Measurements from ENCODE around the gene ADAT1. TPM values are rescaled to one million over a fixed set of nuclear protein-coding genes. Genes with fewer than 3 reads are reported as not detected.

Gene ADAT1
- total and polyA plus RNA-seq, 2 of the 8 experiments (the other 6 are each of a cell fraction or from before 2014, with no cell fraction given): 30.7 to 44.7 TPM

- Histone ChIP-seq H3K79me2 (ENCODE audit: control insufficient read depth in 1 of 2, insufficient read depth in 2 of 2, low read length in 2 of 2) (no peaks in the 10 kb centered on the region), H2BK20ac (ENCODE audit: low read length) (no peak overlapping the region), H4K5ac (ENCODE audit: insufficient read length, low read depth, low read length) (no peak overlapping the region), H2AFZ (ENCODE audit: low read length) (no peak overlapping the region), H3K4me3 (ENCODE audit: extremely low read depth in 1 of 4, insufficient read depth in 2 of 4, low read depth in 3 of 4, low read length in 4 of 4) (no peak overlapping the region), H3K36me3 (ENCODE audit: control insufficient read depth in 2 of 4, insufficient read depth in 4 of 4, low read length in 3 of 4) (no peaks in the 10 kb centered on the region; a peak in 1 of 8 replicates), H2BK5ac (ENCODE audit: low read depth, low read length) (no peak overlapping the region), H3K27me3 (replicated peaks in 1 of 4; ENCODE audit: control insufficient read depth in 3 of 4, extremely low read depth in 1 of 4, insufficient read depth in 3 of 4, low read length in 3 of 4) (no peaks in the 10 kb centered on the region), H3K4me1 (replicated peaks in 1 of 4; ENCODE audit: control insufficient read depth in 3 of 4, insufficient read depth in 4 of 4, low read length in 3 of 4) (peaks cover 2 to 11% (median 8%) of the 10 kb centered on the region in 4 experiments; a peak in 6 of 7 replicates), H3K27ac (ENCODE audit: low read depth, low read length) (no peak overlapping the region), H3K23me2 (ENCODE audit: low read depth, low read length) (no peaks in the 10 kb centered on the region), H4K8ac (ENCODE audit: extremely low read depth, insufficient read depth, low read length) (no peak overlapping the region), H4K20me1 (replicated peaks in 1 of 2; ENCODE audit: control insufficient read depth in 1 of 2, insufficient read depth in 2 of 2, low read length in 2 of 2) (no peaks in the 10 kb centered on the region), H3K14ac (ENCODE audit: insufficient read length) (no peak overlapping the region), H3K18ac (ENCODE audit: extremely low read depth, low read length) (no peak overlapping the region), H3K9me3 (ENCODE audit: insufficient read depth in 2 of 2, low read depth in 1 of 2, low read length in 1 of 2) (no peaks in the 10 kb centered on the region), H2BK12ac (ENCODE audit: low read depth, low read length) (no peak overlapping the region), H3K56ac (replicated peaks; ENCODE audit: insufficient read length, low read depth, low read length) (no peak overlapping the region), H3K4ac (replicated peaks; ENCODE audit: insufficient read length, low read depth, low read length) (no peak overlapping the region), H3K23ac (ENCODE audit: insufficient read length) (no peak overlapping the region), H2AK5ac (ENCODE audit: low read depth, low read length) (no peak overlapping the region; the same call in 1 of the 2 replicates), H4K91ac (replicated peaks; ENCODE audit: insufficient read length, low read length) (no peak overlapping the region), H3K9ac (replicated peaks in 1 of 4; ENCODE audit: extremely low read depth in 1 of 4, low read depth in 3 of 4, low read length in 3 of 4) (no peak overlapping the region), H3K4me2 (ENCODE audit: insufficient read depth in 1 of 2, low read depth in 2 of 2, low read length in 2 of 2) (no peak overlapping the region), H2BK120ac (replicated peaks; ENCODE audit: low read depth, low read length) (no peak overlapping the region), H3K79me1 (ENCODE audit: low read depth, low read length) (no peaks in the 10 kb centered on the region; the same call in 1 of the 2 replicates), H2BK15ac (ENCODE audit: low read length) (no peak overlapping the region)
- POLR2A ChIA-PET (ENCODE audit: partially characterized antibody): interaction anchor here (0.7 to 1.4 kb wide), 4 partner anchors 8 to 73 kb away, joined by 3 to 4 read pairs (median 3); no protein-coding TSS in a partner anchor
- DNase-seq (ENCODE audit: low read depth in 1 of 2, low spot score in 2 of 2) (no peak), FAIRE-seq (no peak)
- TF ChIP-seq CEBPB (IDR thresholded peaks at IDR 0.05; ENCODE audit: low read depth, low read length) (no peak), RXRA (IDR thresholded peaks at IDR 0.05; ENCODE audit: insufficient read depth, low read depth, low read length) (no peak), CBX5 (IDR thresholded peaks at IDR 0.05; ENCODE audit: low read depth, low read length) (no peak), TAF1 (IDR thresholded peaks at IDR 0.05; ENCODE audit: low read depth, low read length) (no peak), CHD2 (IDR thresholded peaks at IDR 0.05; ENCODE audit: low read length) (no peak), HDAC2 (IDR thresholded peaks at IDR 0.05; ENCODE audit: borderline replicate concordance in 1 of 2, low read depth in 2 of 2, low read length in 2 of 2) (no peak), BACH1 (IDR thresholded peaks at IDR 0.05; ENCODE audit: low read length) (no peak), CHD1 (IDR thresholded peaks at IDR 0.05; ENCODE audit: low read depth, low read length) (no peak), SIN3A (conservative IDR thresholded peaks at IDR 0.05 in 1 of 2, IDR thresholded peaks at IDR 0.05 in 1 of 2; ENCODE audit: low read depth in 1 of 2, low read length in 2 of 2) (no peak), PHF8 (conservative IDR thresholded peaks at IDR 0.05; ENCODE audit: low read depth, low read length) (no peak), MAFK (IDR thresholded peaks at IDR 0.05; ENCODE audit: low read depth, low read length) (no peak), KDM4A (IDR thresholded peaks at IDR 0.05; ENCODE audit: low read depth, low read length, severe bottlenecking) (no peak)
- 96% methylated on average over 4 of the region's 4 CpGs; no CpG with 5 or more reads in 1 of the 2 experiments for WGBS, 2 experiments (ENCODE audit: extremely low coverage in 1 of 2, insufficient coverage in 1 of 2, insufficient read length in 1 of 2, insufficient replicate concordance in 2 of 2, low coverage in 1 of 2, low lambda C conversion rate in 2 of 2, missing lambda C conversion rate in 1 of 2)
- CTCF ChIA-PET (ENCODE audit: partially characterized antibody): interaction anchor here (0.6 to 2.1 kb wide), 13 partner anchors 8 to 132 kb away, joined by 3 to 9 read pairs (median 3); partner anchors contain the start of gene GABARAPL2
Measured at GRCh38 chr16:75588716-75589115, 34.4 kb downstream of the ADAT1 start.

Measured in H1 (cell line).